CD4-positive, CD25-positive, alpha-beta regulatory T cell (primary cell): ENCODE results near the gene SELENOW. TPM values are rescaled to one million over a fixed set of nuclear protein-coding genes. Genes with fewer than 3 reads are reported as not detected.
"Not testable (repeated sequence)": the region's sequence is repeated elsewhere in the genome, so short reads cannot be mapped to it uniquely, and the experiment has no call there.

Experiments
- ATAC-seq, 2 donors: fragments of 150-1000 bp; cut with Tn5 transposase; one replicate each; pipeline ENCODE4 v1.10.0; 2021; ENCODE audit warnings: low read depth in 2 of 2, moderate number of reproducible peaks in 2 of 2, moderate library complexity in 1 of 2
- DNase-seq, 3 donors: peaks; one replicate each; pipeline versions ENCODE4 v3.0.0 to v3.0.0-alpha.2; 2012 to 2022; ENCODE audit warnings: mixed read lengths in 1 of 3
- H3K27ac ChIP-seq: one replicate; pipeline ENCODE4 v1.7.0; 2013; ENCODE audit warnings: mild to moderate bottlenecking, low read length; ENCODE audit not compliant: insufficient read depth, poor library complexity, severe bottlenecking
- H3K27me3 ChIP-seq: one replicate; pipeline ENCODE4 v1.7.0; 2013; ENCODE audit warnings: low read length; ENCODE audit not compliant: control insufficient read depth, insufficient read depth
- H3K36me3 ChIP-seq: one replicate; pipeline ENCODE4 v1.7.0; 2013; ENCODE audit warnings: mild to moderate bottlenecking, low read length, moderate library complexity; ENCODE audit not compliant: control insufficient read depth, insufficient read depth
- H3K4me1 ChIP-seq: 2 replicates; pipeline ENCODE4 v1.7.0; 2013; ENCODE audit warnings: mild to moderate bottlenecking, low read length; ENCODE audit not compliant: insufficient read depth, control insufficient read depth, poor library complexity, severe bottlenecking
- H3K4me3 ChIP-seq: one replicate; pipeline ENCODE4 v1.7.0; 2013; ENCODE audit warnings: low read depth, mild to moderate bottlenecking, low read length, moderate library complexity
- H3K9me3 ChIP-seq, 2 experiments: 1 replicate in 1 of 2; 2 replicates in 1 of 2; pipeline ENCODE4 v1.7.0; 2013; ENCODE audit warnings: low read length in 2 of 2, mild to moderate bottlenecking in 1 of 2, moderate library complexity in 1 of 2; ENCODE audit not compliant: control insufficient read depth in 2 of 2
- H3K27ac Mint-ChIP-seq, 3 donors: one replicate each; pipeline ENCODE4 v1.8.0; 2020 to 2022; ENCODE audit warnings: mild to moderate bottlenecking in 3 of 3, mixed read lengths in 3 of 3, moderate library complexity in 2 of 3
- H3K27me3 Mint-ChIP-seq: one replicate; pipeline ENCODE4 v1.8.0; 2022; ENCODE audit warnings: mild to moderate bottlenecking, mixed read lengths
- H3K36me3 Mint-ChIP-seq: one replicate; pipeline ENCODE4 v1.8.0; 2020; ENCODE audit warnings: mixed read lengths
- H3K4me1 Mint-ChIP-seq, 4 donors: one replicate each; pipeline ENCODE4 v1.8.0; 2020 to 2022; ENCODE audit warnings: mixed read lengths in 4 of 4, mild to moderate bottlenecking in 1 of 4
- H3K4me3 Mint-ChIP-seq, 4 donors: one replicate each; pipeline ENCODE4 v1.8.0; 2020 to 2022; ENCODE audit warnings: mild to moderate bottlenecking in 4 of 4, mixed read lengths in 4 of 4, moderate library complexity in 3 of 4
- H3K9me3 Mint-ChIP-seq, 7 donors: one replicate each; pipeline ENCODE4 v1.8.0; 2020 to 2022; ENCODE audit warnings: mixed read lengths in 7 of 7, mild to moderate bottlenecking in 3 of 7, moderate library complexity in 2 of 7
- polyA plus RNA-seq, 4 donors: library from polyadenylated mRNA; unstranded; fragments of 300-500 nt; fragmentation: Illumina TruSeq; gene quantifications; one replicate each; pipeline ENCODE4 v1.2.3, GENCODE V29; 2021
- total RNA-seq: library from RNA; stranded (reverse); gene quantifications from one replicate; pipeline ENCODE4 v1.2.3, GENCODE V29; 2022

SELENOW gene
- total and polyA plus RNA-seq, 5 donors from 2014 or later = 119 to 422 (median 373) TPM

DNA sequence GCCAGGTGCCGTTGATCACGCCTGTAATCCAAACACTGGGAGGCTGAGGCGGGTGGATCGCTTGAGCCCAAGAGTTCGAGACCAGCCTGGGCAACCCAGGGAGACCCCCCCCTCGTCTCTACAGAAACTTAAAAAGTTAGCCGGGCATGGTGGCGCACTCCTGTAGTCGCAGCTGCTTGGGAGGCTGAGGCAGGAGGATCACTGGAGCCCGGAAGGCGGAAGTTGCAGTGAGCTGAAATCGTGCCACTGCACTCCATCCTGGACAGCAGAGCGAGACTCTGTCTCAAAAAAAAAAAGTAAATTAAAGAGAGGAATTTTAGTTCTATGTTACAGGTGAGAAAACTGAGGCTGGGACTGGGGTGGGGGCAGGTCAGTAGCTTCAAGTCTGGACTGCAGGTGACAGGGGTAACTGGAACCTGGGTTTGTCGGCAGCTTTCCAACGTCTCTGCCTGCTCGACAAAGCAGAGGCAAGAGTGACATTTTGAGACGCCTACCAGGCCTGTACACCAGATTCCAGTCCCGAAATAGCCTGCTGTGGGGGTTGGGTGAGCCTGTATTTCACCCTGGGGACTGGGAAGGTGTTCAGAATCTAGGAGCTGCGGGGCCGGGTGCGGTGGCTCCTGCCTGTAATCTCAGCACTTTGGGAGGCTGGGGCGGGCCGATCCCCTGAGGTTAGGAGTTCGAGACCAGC, 1.2 kb downstream of the SELENOW start:
- Histone ChIP-seq H3K36me3 (peaks cover 13% of the 10 kb centered on the region), H3K4me1 (peaks cover 27% of the 10 kb centered on the region), H3K4me3 (peak overlapping the region; percentile 84), H3K9me3 (no peaks in the 10 kb centered on the region), H3K27ac (peak overlapping the region; percentile 82), H3K27me3 (no peaks in the 10 kb centered on the region)
- peak overlapping the region; percentile 93 to 98 (median 97) for H3K27ac Mint-ChIP-seq
- H3K27me3 Mint-ChIP-seq = peaks cover 4% of the 10 kb centered on the region
- DNase-seq (no peak), ATAC-seq (no peak)
- peaks cover 24% of the 10 kb centered on the region for H3K36me3 Mint-ChIP-seq
- H3K4me3 Mint-ChIP-seq = peak overlapping the region; percentile 95 to 99 (median 98)
- peaks cover 0 to 52% (median 21%) of the 10 kb centered on the region in 4 donors for H3K4me1 Mint-ChIP-seq
- H3K9me3 Mint-ChIP-seq = no peaks in the 10 kb centered on the region

DNA sequence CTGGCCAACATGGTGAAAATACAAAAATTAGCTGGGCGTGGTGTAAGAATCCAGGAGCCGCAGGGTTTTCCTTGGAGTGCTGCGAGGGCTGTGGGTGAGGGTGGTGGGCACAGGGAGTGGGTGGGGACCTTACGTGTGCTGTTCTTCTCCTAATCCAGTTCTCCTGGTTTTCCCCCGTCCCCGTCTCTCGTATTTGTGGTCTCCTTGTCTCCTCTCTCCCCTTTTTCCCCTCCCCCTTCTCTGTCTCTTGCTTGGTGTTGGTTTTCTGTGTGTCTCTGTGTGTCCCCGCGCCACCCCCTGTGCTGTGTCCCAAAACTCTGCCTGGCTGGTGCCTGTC, 1.7 kb downstream of the SELENOW start:
- H3K36me3 Mint-ChIP-seq = peaks cover 24% of the 10 kb centered on the region
- H3K9me3 Mint-ChIP-seq = no peaks in the 10 kb centered on the region
- H3K27me3 Mint-ChIP-seq = peaks cover 4% of the 10 kb centered on the region
- H3K9me3 ChIP-seq = no peaks in the 10 kb centered on the region
- H3K27me3 ChIP-seq = no peaks in the 10 kb centered on the region
- H3K4me3 Mint-ChIP-seq = peak overlapping the region; percentile 92 to 99 (median 96)
- H3K4me1 Mint-ChIP-seq = peaks cover 0 to 52% (median 21%) of the 10 kb centered on the region in 4 donors
- H3K27ac ChIP-seq = peak overlapping the region; percentile 33
- ATAC-seq (no peak), DNase-seq (no peak)
- H3K4me1 ChIP-seq = peaks cover 27% of the 10 kb centered on the region
- no peak overlapping the region for H3K4me3 ChIP-seq
- H3K27ac Mint-ChIP-seq = peak overlapping the region; percentile 90 to 97 (median 93)
- peaks cover 14% of the 10 kb centered on the region for H3K36me3 ChIP-seq

GRCh38 chr19:47781590-47782262, 3.2 kb downstream of the SELENOW start:
- Histone ChIP-seq H3K36me3 (peaks cover 23% of the 10 kb centered on the region), H3K4me1 (peaks cover 27% of the 10 kb centered on the region), H3K4me3 (no peak overlapping the region), H3K9me3 (no peaks in the 10 kb centered on the region), H3K27ac (no peak overlapping the region), H3K27me3 (no peaks in the 10 kb centered on the region)
- Mint-ChIP-seq H3K27me3 (no peaks in the 10 kb centered on the region), H3K9me3 (no peaks in the 10 kb centered on the region), H3K4me3 (peak overlapping the region; percentile 61 to 99 (median 74)), H3K36me3 (peaks cover 27% of the 10 kb centered on the region), H3K4me1 (peaks cover 0 to 49% (median 18%) of the 10 kb centered on the region in 4 donors), H3K27ac (peak overlapping the region in 2 of 3 donors; percentile 69 to 84)
- DNase-seq (no peak), ATAC-seq (no peak)

DNA sequence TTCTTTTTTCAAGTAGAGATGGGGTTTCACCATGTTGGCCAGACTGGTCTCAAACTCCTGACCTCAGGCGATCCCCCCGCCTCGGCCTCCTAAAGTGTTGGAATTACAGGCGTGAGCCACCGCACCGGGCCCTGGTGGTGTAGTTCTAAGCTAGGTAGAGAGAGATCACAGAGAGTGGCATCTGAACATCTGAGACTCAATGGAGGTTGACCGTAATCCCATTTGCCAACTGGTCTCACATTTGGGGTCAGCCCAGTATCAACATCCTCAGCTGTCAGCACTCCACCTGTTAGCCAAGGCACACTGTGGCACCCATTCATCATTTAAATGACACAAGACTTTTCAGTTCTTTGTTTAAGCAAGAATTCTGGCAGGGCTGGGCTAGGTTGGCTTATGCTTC, 8.1 kb downstream of the SELENOW start:
- peaks cover 23% of the 10 kb centered on the region for H3K36me3 Mint-ChIP-seq
- ATAC-seq = no peak
- no peak overlapping the region for H3K4me3 ChIP-seq

GRCh38 chr19:47787307-47787706, 8.8 kb downstream of the SELENOW start:
- not testable (repeated sequence) for H3K4me3 ChIP-seq, H3K9me3 ChIP-seq, H3K4me1 ChIP-seq, H3K27ac ChIP-seq, H3K4me3 Mint-ChIP-seq, H3K9me3 Mint-ChIP-seq, ATAC-seq, H3K27me3 ChIP-seq, DNase-seq, H3K27me3 Mint-ChIP-seq
- Mint-ChIP-seq H3K4me1 (peaks cover 5 to 15% (median 6%) of the 10 kb centered on the region in 4 donors), H3K36me3 (peaks cover 19% of the 10 kb centered on the region), H3K27ac (peak overlapping the region in 1 of 3 donors; percentile 32)
- peaks cover 16% of the 10 kb centered on the region for H3K36me3 ChIP-seq

More for the DNA sequence above, 8.1 kb downstream of the SELENOW start:
- DNase-seq = no peak
- H3K27ac ChIP-seq = no peak overlapping the region
- no peaks in the 10 kb centered on the region for H3K27me3 ChIP-seq
- no peak overlapping the region for H3K4me3 Mint-ChIP-seq
- peaks cover 19% of the 10 kb centered on the region for H3K36me3 ChIP-seq
- peaks cover 5 to 21% (median 8%) of the 10 kb centered on the region in 4 donors for H3K4me1 Mint-ChIP-seq
- no peaks in the 10 kb centered on the region for H3K4me1 ChIP-seq
- H3K9me3 ChIP-seq = no peaks in the 10 kb centered on the region
- no peak overlapping the region for H3K27ac Mint-ChIP-seq
- H3K27me3 Mint-ChIP-seq = no peaks in the 10 kb centered on the region
- no peaks in the 10 kb centered on the region for H3K9me3 Mint-ChIP-seq

GRCh38 chr19:47789811-47790210, 11.3 kb downstream of the SELENOW start:
- not testable (repeated sequence) for ATAC-seq, H3K36me3 ChIP-seq, H3K27ac Mint-ChIP-seq, H3K36me3 Mint-ChIP-seq, H3K27me3 Mint-ChIP-seq, H3K27ac ChIP-seq, H3K4me1 ChIP-seq, H3K4me1 Mint-ChIP-seq, H3K4me3 Mint-ChIP-seq, H3K9me3 Mint-ChIP-seq, H3K9me3 ChIP-seq, H3K4me3 ChIP-seq, DNase-seq, H3K27me3 ChIP-seq

GRCh38 chr19:47790398-47790814, 11.9 kb downstream of the SELENOW start:
- Mint-ChIP-seq H3K27ac (peak overlapping the region in 1 of 3 donors; percentile 32), H3K4me3 (no peak overlapping the region), H3K4me1 (peaks cover 0 to 6% (median 5%) of the 10 kb centered on the region in 4 donors), H3K9me3 (peaks cover 0 to 4% (median 0%) of the 10 kb centered on the region in 7 donors), H3K36me3 (peaks cover 1% of the 10 kb centered on the region), H3K27me3 (no peaks in the 10 kb centered on the region)
- H3K9me3 ChIP-seq = peaks cover 0 to 3% of the 10 kb centered on the region in 2 experiments
- no peaks in the 10 kb centered on the region for H3K4me1 ChIP-seq
- no peak overlapping the region for H3K27ac ChIP-seq
- no peak overlapping the region for H3K4me3 ChIP-seq
- no peaks in the 10 kb centered on the region for H3K27me3 ChIP-seq
- H3K36me3 ChIP-seq = peaks cover 7% of the 10 kb centered on the region
- peak; percentile 67 to 71 (median 67) for DNase-seq
- peak; percentile 39 to 61 for ATAC-seq
